Mesothelial cell of epicardium (in vitro differentiated cells): ENCODE results near the gene FAM107B. TPM values are rescaled to one million over a fixed set of nuclear protein-coding genes. Genes with fewer than 3 reads are reported as not detected.

Source experiments
- DNase-seq, 2 experiments: peaks; one replicate each; pipeline ENCODE4 v3.0.0; 2021; ENCODE audit warnings: low spot score in 2 of 2; ENCODE audit not compliant: unreplicated experiment in 2 of 2
- H3K27ac Mint-ChIP-seq: 2 replicates; pipeline ENCODE4 v1.8.0; 2021; ENCODE audit warnings: mixed read lengths
- H3K27me3 Mint-ChIP-seq: 2 replicates; pipeline ENCODE4 v1.8.0; 2021; ENCODE audit warnings: low read depth, mixed read lengths
- H3K36me3 Mint-ChIP-seq: 2 replicates; pipeline ENCODE4 v1.8.0; 2021; ENCODE audit warnings: mixed read lengths
- H3K4me1 Mint-ChIP-seq: 2 replicates; pipeline ENCODE4 v1.8.0; 2021; ENCODE audit warnings: mixed read lengths
- H3K4me3 Mint-ChIP-seq: 2 replicates; pipeline ENCODE4 v1.8.0; 2021; ENCODE audit warnings: mild to moderate bottlenecking, moderate library complexity, mixed read lengths
- H3K9me3 Mint-ChIP-seq: 2 replicates; pipeline ENCODE4 v1.8.0; 2021; ENCODE audit warnings: mixed read lengths
- total RNA-seq: library from RNA; stranded (reverse); gene quantifications from 3 replicates; pipeline ENCODE4 v1.2.1, GENCODE V29; 2021
- TF ChIP-seq, protein P1 (sequence below): fragments of 200-600 bp; sonication (generic); IDR thresholded peaks from one replicate; pipeline ENCODE4 v1.5.0; 2021; ENCODE audit warnings: antibody characterized with exemption; ENCODE audit not compliant: unreplicated experiment

FAM107B gene
- total RNA-seq = 19.9 to 23.9 TPM (median 23.5 TPM) in 3 replicates

DNA sequence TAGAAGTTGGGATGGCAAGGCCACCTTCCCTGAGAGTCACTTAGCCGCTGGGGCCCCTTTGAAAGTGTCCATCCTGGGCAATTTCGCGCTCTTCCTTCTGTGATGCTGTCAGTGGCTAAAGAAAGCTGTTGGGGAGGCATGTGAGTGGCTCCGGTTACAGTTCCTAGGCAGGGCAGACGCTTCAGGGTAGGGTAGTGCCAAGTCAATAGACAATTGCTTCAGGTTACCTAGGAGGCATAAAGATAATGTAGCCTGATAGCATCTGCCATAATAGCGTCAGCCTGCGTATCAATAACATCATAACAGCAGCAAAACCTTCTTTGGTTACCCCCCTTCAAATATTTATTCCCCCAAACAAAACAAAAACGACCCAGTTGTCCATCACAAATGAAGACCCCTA, at the start of gene FAM107B:
Gene FAM107B, minus strand, starts transcription at position 101 of the 400 bp plus-strand sequence. CDS start 234 bp downstream, outside the sequence.
- H3K27me3 Mint-ChIP-seq = peaks cover 4% of the 10 kb centered on the region
- no peak within 1 kb of the TSS for H3K27ac Mint-ChIP-seq
- H3K4me3 Mint-ChIP-seq = no peak within 1 kb of the TSS
- H3K9me3 Mint-ChIP-seq = no peaks in the 10 kb centered on the region
- TF ChIP-seq, protein P1, sequence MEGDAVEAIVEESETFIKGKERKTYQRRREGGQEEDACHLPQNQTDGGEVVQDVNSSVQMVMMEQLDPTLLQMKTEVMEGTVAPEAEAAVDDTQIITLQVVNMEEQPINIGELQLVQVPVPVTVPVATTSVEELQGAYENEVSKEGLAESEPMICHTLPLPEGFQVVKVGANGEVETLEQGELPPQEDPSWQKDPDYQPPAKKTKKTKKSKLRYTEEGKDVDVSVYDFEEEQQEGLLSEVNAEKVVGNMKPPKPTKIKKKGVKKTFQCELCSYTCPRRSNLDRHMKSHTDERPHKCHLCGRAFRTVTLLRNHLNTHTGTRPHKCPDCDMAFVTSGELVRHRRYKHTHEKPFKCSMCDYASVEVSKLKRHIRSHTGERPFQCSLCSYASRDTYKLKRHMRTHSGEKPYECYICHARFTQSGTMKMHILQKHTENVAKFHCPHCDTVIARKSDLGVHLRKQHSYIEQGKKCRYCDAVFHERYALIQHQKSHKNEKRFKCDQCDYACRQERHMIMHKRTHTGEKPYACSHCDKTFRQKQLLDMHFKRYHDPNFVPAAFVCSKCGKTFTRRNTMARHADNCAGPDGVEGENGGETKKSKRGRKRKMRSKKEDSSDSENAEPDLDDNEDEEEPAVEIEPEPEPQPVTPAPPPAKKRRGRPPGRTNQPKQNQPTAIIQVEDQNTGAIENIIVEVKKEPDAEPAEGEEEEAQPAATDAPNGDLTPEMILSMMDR = no peak
- no peaks in the 10 kb centered on the region for H3K36me3 Mint-ChIP-seq
- no peak for DNase-seq
- peaks cover 11% of the 10 kb centered on the region for H3K4me1 Mint-ChIP-seq

GRCh38 chr10:14823966-14824365, 49.3 kb upstream of the FAM107B start:
- no peak overlapping the region for H3K4me3 Mint-ChIP-seq
- peaks cover 7% of the 10 kb centered on the region for H3K4me1 Mint-ChIP-seq
- H3K9me3 Mint-ChIP-seq = no peaks in the 10 kb centered on the region
- TF ChIP-seq, protein P1 = no peak
- H3K36me3 Mint-ChIP-seq = no peaks in the 10 kb centered on the region
- peaks cover 77% of the 10 kb centered on the region for H3K27me3 Mint-ChIP-seq
- DNase-seq = no peak
- no peak overlapping the region for H3K27ac Mint-ChIP-seq

GRCh38 chr10:14822879-14823755, 48.4 kb upstream of the FAM107B start:
- Mint-ChIP-seq H3K4me3 (no peak overlapping the region), H3K9me3 (no peaks in the 10 kb centered on the region), H3K36me3 (no peaks in the 10 kb centered on the region), H3K27me3 (peaks cover 79% of the 10 kb centered on the region), H3K27ac (peak overlapping the region; percentile 59), H3K4me1 (peaks cover 7% of the 10 kb centered on the region)
- DNase-seq = no peak
- TF ChIP-seq, protein P1 = no peak

- Mint-ChIP-seq H3K27ac (no peak overlapping the region), H3K9me3 (no peaks in the 10 kb centered on the region), H3K4me3 (no peak overlapping the region), H3K4me1 (peaks cover 7% of the 10 kb centered on the region), H3K27me3 (peaks cover 79% of the 10 kb centered on the region), H3K36me3 (no peaks in the 10 kb centered on the region)
- DNase-seq = no peak
- TF ChIP-seq, protein P1 = no peak
Measured at GRCh38 chr10:14821635-14822375, 47.1 kb upstream of the FAM107B start.

DNA sequence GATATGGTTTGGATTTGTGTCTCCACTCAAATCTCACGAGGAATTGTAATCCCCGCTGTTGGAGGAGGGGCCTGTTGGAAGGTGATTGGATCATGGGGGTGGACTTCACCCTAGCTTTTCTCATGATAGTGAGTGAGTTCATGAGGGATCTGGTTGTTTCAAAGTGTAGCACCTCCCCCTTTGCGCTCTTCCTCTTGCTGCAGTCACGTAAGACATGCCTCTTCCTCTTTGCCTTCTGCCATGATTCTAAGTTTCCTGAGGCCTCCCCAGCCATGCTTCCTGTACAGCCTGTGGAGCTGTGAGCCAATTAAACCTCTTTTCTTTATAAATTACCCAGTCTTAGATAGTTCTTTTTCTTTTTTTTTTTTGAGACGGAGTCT, 46.1 kb upstream of the FAM107B start:
- Mint-ChIP-seq H3K36me3 (no peaks in the 10 kb centered on the region), H3K4me1 (peaks cover 7% of the 10 kb centered on the region), H3K27ac (no peak overlapping the region), H3K9me3 (no peaks in the 10 kb centered on the region), H3K27me3 (peaks cover 69% of the 10 kb centered on the region), H3K4me3 (no peak overlapping the region)
- DNase-seq = no peak
- TF ChIP-seq, protein P1 = no peak
